Activated T-cell treated with anti-CD3 and anti-CD28 coated beads for 1 hour (primary cell): Measurements from ENCODE around the gene CHCHD6.

ENCODE experiments used
- DNase-seq: peaks from one replicate; pipeline ENCODE4 v3.0.0-alpha.2; 2020; ENCODE audit warnings: low read depth

The CHCHD6 gene

DNA sequence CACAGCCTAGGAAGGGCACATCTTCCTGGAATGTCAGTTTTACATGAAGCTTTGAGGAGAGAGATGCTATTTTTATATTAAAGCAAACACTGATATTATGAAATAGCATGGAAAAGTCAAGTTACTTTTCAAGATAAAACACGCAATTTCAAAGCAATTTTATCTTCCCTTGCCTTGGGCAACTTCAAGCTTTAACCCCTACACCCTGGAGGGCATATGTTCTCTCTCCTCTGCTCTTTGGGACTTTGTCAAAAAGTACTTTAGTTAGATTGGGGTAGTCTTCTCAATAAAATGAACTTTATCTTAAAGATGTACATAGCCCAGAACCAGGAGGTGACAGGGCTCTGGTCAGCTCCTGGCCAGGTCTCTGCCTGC, 192.0 kb downstream of the CHCHD6 start:
- no peak for DNase-seq

DNA sequence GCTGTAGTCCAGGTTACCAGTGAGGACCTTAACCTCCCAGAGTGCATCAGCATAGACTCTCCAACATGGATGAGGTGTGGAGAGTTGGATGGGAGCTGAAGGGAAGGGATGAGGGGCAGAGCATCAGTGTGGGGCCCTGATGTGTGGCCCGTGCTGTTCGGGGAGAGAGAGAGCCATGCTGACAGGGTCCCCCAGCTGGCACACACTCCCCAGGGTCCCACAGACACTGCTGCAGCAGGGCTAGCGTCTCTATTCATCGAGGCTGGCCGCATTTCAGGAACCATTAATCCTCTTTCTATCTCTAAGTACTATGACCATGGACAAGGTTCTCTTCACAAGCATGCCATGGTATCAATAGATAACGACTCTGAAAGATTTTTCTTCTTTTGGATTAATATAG, 192.9 kb downstream of the CHCHD6 start:
- DNase-seq, result no peak

DNA sequence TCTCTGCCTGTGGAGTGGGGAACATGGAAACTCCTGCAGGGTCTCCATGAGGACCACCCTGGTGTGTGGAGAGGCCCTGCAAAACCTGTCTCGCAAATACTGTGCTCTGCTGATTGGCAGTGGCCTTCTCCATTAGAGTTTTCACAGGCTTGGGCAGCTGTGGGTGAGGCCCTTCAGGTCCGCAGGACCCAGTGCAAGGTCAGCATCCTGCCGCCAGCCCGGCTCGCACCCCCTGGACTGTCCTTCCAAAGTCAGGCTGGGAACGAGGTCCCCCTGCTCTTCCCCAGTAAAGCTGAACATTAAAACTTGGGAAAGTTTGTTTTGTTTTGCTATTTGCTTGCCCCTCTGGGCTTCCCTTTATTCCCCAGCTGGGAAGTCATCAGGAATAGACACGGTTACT, 193.9 kb downstream of the CHCHD6 start:
- no peak for DNase-seq

DNA sequence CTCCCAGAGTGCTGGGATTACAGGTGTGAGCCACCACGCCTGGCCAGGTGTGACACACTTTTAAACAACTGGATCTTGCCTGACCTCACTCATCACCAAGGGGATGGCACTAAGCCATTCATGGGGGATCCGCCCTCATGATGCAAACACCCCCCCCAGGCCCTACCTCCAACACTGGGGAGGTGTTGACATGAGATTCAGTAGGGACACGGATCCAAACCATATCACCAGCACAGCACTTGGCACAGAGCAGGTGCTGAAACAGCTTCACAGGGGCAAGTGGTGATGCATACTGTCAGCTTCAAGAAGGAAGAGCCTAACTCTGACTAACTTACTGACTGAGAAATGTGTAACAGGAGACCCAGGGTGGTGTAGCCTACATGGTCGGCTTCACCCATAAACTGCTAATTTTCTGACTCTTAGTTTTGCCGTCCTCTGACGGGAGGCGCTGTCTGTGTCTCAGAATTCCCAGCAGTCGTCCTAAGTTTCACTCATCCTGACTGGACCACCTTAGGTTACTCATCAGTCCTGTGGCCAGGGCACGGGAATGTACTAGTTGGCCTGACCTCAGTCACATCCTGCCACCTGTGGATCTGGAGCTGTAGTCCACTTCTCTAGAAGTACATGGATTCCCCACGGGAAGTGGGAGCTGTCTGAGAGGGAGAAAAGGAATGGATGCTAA, 197.0 kb downstream of the CHCHD6 start:
- no peak for DNase-seq

DNA sequence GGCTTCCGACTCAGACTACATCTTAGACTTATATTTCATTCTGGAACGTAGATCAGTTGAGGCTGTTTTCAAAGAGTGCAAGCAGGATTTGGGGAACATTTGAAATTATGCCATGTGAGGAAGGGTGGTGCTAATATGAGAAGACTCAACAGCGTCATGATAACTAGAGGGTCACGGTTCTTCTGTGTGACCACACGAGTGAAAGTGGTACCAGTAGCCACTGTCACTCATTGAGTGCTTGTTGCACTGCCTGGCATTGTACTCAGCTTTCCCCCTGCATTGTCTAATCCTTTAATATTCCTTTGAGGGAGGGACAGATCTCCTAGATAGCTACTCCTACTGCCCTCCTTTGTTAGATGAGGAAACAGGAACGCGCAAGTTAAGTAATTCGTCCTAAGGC, 197.6 kb downstream of the CHCHD6 start:
- DNase-seq, result no peak

DNA sequence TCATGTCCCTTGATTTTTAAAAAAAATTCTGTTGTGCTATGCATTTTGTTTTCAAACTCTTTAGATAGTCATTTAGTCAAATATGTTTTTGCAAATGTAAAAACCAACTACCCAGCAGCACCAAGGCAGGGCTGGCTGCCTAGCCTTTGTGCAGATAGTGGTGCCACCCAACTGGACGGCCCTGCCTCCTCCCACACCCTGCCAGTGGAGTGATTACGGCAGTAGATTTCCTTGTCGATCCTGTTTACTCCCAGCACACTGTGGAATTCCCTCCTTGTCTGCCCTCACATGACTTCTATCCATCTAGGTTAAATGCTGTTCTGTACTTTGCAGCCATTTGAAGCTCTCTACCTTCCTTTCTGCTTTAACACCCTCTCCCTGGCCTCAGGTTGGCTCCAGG, 199.5 kb downstream of the CHCHD6 start:
- DNase-seq, result no peak

DNA sequence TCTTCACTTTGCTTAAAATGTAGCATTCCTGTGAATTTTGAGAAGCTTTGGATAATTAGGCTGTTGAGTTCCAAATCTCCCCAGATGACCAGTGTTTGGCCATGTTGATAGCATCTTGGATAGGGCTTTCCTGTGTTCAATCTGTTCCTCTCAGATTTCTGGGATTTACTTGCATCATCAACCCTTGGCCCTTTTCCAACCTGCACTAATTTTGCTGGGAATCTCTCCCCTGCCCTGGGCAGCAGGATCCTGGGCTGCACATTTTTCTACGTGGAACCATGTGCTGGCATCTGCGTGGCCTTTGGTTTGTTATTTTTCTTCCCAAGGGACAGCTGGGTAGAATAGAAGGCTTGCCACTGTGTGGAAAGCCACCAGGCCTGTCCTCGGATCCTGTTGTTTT, 203.5 kb downstream of the CHCHD6 start:
- no peak for DNase-seq

DNA sequence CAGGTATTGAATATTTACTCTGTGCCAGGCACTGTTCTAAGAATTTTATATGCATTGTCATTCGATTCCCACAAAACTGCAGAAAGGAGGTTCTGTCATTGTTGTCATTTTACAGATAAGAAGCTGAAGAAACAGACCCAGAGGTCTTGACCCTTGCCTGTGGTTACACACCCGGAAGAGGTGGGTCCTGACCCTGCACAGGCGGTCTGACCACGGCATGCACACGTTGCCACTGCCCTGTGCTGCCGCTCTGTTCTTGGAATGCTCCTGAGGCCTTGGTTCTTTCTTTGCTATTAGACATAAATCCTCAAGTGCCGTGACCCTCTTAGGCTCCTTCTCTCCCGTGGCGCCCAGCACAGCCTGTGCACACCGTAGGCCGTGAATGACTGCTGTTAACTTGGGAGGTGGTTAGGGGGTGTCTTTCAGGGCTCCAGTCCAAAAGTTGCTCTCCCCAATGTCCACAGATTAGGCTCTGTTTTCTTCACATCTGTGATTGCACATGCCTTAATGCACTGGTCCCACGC, 204.8 kb downstream of the CHCHD6 start:
- no peak for DNase-seq

DNA sequence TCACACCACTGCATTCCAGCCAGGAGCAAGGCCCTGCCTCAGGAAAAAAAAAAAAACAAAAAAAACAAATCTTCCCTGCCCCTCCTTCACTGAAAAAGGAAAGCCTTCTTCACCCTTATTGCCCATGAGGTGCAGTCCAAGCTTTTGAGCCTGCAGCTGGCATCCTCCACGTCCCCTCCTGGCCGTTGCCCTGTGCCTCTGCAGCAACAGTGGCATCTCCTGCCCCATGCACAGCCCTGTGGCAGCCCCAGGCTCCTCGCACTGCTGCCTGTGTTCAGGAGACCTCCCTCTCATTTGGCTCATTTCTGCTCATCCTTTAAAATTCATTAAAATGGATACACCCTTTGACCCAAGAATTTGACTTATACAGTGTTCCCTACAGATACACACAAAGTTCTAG, 206.2 kb downstream of the CHCHD6 start:
- DNase-seq, result no peak

DNA sequence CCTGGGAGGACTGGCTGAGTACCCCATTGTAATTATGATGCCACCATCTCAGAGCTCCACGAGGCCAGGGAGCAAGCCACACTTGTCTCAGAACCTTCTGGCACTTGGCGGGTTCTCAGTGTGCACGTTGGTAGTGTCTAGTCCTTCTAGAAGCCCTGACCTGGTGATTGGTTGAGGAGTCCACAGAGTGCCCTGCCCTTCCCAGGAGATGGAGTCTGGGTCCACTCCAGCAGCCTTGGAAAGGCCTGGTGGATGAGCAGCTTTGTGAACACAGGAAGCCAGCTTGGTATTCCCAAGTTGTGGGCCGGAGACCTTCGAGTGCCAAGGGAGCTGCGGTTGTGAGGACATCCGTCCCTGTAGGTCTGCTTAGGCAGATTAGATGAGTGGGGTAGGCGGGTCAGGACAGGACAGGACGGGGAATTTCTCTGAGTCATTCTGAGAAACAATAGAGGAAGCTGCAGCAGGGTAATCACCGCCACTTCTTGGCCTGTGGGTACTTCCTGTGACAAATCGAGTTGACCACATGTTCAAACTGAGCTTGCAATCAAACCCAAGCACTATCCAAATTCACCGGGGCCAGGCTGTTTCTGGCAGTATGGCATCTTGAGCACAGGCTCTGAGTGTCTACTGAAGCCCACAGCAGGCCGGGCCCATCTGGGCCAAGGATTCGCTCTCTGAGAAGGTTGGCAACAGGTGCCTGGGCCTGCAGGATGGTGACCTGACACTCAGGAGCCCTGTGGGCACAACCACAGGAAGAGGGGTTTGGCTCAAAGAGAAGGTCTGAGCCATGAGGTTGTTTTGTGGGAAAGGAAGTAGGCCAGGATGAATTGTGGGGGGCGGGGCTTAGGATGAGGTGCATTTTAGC, 207.4 kb downstream of the CHCHD6 start:
- DNase-seq, result peak; percentile 24

DNA sequence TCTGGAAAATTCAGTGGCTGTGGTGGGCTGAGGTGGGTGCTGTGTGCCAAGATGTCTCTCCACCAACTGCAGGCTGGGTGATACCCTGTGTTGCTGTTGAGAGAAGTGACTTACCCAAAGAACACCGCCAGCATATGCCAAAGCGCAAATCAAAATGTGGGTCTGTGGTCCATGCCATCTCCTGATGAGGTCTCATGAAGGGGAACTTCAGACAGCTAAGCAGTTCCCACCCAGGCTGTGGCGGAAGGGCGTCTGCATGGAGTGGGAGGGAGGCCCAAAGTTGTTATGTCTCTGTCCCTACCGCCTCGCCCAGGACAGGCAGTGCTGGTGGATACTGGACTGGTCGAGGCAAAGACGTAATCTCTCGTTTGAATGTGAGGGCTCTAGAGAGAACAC, 208.0 kb downstream of the CHCHD6 start:
- no peak for DNase-seq

DNA sequence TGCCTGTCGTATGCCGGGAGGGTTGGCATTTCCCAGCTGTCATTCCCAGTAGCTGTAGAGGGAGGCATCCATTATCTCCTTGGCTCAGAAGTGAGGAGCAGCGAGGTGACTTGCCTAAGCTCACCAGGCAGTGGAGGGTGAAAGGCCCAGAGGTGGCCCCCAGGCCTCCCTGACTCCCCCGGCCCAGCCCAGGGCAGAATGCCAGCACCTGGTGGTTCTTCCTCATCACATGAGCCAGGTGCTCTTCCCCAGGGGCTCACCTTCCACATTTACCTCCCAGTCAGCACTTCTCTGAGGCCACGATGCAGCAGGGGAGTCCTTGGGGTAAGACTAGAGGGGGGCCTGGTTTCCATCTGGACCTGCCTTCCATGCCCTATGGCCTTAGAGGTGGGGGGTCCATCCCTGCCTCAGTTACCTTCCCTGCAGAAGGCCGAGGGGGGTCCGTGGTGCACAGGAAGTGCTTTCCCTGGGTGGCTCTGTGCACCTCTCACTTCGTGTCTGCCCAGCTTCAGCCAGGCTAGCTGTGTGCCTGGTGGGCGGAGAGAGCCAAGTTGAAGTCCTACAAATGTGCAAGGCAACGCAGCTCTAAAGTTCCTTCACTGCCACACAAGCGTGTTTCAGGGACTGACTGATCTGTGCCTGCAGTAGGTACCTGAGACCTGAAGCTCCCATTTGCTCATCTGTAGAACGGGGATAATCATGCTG, 208.6 kb downstream of the CHCHD6 start:
- no peak for DNase-seq

DNA sequence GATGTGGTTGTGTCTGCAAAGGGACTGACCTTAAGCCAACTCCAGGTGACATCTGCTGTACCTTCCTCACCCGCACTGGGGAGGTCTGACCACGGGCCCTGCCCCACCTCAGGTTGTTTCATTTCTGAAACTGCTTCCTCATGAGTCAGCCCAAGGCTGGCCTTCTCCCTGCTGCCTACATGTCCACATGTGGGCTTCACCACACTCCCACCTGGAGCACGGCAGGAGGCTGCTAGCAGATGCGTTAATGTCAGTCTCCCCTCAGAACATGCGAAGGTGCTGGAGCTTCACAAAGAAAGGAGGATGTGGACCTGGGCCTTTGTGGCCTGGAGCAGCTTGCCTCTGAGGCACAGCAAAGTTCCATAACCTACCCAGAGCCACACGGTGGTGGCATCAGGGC, 209.5 kb downstream of the CHCHD6 start:
- DNase-seq, result no peak

DNA sequence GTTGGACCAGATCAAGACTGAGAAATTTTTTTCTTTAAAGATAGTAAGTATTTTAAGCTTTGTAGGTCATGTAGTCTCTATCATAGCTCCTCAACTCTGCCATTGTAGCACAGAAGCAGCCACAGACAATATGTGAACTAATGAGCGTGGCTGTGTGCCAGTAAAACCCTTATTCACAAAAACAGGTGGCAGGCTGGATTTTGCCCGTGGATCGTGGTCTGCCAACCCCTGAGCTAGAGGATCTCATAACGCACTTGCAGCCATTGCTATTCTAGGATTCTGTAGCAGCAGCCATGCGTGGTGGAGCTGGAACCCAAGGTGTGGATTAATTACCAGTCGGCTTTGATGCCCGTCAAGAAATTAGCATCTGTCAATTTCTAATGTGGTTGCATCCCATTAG, 210.2 kb downstream of the CHCHD6 start:
- no peak for DNase-seq

DNA sequence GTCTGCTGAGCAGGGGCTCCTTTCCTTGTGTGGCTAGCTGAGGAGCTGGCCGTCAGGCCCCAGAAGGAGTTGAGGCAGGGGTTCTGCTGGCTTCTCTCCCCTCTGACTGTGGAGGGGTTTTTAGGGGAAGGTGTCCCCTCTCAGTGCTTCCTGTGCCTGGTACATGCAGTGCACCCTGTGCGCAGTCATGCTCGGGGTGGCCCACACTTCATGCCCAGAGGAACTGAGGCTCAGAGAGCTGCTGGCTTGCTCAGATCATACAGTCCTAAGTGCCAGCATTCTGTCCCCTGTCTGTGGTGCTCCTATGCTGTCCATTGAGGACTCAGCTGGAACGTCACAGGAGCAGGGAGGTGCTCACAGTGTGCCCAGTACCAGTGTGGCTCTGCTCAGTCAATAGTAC, 211.0 kb downstream of the CHCHD6 start:
- no peak for DNase-seq

DNA sequence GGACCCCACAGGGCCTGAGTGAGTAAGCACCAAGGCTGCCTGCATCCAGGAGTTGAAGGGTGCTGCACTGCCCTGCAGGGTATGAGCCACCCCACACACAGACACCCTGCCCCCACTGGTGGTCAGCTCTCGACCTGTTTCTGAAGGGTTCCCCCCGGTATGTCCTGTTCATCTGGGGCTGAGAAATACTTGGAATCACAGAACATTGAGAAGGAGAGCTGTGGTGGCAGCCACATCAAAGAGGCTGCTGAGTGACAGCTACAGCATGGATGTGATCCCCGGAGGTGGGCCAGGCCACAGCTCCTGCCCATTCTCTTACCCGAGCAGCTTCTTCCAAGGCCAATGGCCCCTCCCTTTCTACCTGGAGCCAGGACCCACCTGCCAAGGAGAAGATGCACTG, 212.5 kb downstream of the CHCHD6 start:
- no peak for DNase-seq

DNA sequence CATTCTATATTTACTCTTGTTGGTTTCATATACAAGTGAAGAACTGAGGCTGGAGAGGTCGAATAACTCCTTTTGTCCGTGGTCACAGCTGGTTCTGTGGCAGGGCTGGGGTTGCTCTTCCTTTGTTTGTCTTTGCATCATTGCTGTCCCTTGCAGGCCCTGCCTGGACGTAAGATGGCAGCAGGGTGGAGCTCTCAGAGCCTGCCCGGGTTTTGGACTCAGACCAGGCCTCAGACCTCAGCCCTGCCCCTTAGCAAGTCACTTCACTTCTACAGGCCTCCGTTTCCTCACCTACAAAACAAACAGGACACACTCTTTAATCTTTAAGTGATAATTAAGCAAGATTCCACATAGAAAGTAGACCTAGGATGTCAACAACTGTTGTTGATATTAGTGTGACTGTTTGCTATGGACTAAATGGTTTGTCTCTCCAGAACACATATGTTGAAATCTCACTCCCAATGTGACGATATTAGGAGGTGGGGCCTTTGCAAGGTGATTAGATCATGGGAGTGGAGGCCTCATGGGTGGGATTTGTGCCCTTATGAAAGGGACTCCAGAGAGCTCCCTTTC, 213.3 kb downstream of the CHCHD6 start:
- DNase-seq, result no peak

DNA sequence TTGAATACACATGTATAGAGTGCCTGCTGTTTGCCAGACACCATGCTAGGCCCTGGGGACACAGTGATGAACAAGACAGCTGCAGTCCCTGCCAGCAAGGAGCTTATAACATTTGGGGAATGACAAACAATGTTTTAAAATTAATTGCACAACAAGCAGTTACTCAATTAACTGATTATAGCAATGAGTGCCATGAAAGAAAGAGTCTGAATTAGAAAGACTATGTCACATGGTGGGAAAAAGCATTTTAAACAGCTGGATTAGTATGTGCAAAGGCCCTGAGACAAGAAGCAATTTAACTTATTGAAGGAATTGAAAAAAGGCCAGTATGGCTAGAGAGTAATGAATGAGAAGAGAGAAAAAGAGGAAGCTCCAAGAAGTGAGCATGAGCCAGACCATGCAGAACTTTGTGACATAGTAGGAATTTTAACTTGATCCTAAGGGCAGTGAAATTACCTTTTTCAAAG, 214.3 kb downstream of the CHCHD6 start:
- no peak for DNase-seq

DNA sequence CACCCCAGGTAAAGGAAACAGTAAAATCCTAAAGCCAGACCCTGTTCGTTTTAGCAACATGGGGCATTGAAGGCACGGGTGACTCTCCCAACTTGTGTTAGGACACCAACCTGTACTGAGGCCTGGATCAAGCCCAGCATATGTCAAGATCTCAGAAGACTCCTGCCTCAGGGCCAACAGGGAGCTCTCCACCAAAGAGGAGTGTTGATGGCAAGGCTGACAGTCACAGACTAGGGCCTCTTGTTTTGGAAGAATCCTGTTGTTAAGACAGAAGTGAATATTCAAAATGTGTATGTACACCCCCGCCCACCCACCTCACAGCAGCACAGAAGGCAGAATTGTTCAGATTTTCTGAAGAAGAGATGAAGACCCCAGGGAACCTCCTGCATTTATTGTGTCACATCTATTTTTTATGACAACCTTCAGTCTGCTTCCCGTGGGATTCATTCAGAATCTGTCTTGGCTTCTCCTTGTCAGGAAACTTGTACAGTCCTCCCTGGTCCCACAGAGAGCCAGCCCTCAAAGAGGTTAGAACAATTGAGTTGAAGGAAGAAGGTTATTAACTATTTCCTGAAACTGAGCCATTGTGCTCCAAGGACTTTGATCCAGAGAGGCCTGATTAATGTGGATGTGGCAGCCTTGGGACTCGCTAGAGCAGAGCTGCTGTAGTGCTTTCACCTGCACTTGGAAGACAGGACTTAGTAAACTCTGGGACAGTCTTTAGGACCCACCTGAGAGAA, 217.2 kb downstream of the CHCHD6 start:
- no peak for DNase-seq

DNA sequence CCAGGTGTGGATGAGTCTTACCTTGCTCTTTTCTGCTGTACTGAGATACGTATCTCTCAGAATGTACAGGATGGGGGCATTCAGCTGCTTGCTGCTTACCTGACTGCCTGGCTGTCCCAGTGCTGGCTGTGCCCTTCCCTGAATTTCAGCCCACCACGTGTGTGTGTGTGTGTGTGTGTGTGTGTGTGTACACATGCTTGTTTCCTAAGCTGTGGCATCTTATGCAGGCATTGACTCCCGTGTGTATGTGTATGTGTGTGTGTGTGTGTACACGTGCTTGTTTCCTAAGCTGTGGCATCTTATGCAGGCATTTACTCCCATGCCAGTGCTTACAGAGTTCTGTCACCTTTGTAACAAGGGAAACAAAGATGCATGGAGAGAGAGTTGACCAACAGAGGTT, 218.4 kb downstream of the CHCHD6 start:
- DNase-seq, result no peak

DNA sequence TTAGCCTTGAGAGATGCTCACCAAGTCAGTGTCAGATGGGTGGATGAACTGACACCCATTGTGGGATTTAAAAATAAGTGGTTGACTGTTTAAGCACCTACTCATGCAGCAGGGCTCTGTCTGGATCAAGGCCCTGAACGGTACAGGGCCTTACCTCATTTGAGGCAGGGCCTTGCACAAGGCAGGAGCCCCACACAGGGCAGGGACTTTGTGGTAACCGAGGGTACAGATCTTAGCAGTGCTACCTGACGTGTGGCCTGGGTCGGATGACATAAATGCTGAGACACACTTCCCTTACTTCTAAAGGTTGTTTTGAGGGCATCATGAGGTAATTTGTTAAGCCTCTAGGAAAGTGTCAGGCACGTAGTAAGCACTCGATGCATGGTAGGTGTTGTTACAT, 219.4 kb downstream of the CHCHD6 start:
- no peak for DNase-seq

DNA sequence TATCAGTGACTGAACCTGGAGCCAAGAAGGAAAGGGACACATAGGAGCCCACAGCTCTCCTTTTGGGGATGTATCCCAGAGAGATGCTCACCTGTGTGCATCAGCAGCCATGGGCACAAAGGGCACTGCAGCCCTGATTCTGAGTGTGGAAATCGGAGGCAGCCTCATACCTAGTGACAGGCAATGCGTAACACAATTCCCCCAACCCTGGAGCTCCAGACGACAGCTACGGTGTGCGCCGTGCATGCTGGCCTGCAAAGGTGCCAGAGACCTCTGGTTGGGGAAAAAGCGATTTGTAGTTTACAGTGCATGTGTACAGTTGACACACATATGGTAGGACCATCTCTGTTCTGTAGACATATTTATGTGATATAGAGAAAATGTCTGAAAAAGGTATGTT, 219.9 kb downstream of the CHCHD6 start:
- DNase-seq, result no peak
